GM08714 (cell line): Measurements from ENCODE around the gene TSC22D4.

Experiments used
- H3K4me3 ChIP-seq: fragments of 200-500 bp; sonication (Bioruptor generic); 2 replicates; pipeline ENCODE4 v1.5.1; 2014; ENCODE audit warnings: mild to moderate bottlenecking, low read length, inconsistent platforms
- ZNF274 ChIP-seq: IDR thresholded peaks from 2 replicates; pipeline ENCODE4 v1.6.1; 2012; ENCODE audit warnings: mild to moderate bottlenecking, low read depth, low read length

The TSC22D4 gene

GRCh38 chr7:100418930-100419659, 59.9 kb downstream of the TSC22D4 start:
- TF ChIP-seq ZNF274, result no peak
- H3K4me3 ChIP-seq, result no peak overlapping the region
